Upper lobe of right lung (tissue), 1 donor: Measurements from ENCODE around the gene QSOX1. TPM values are rescaled to one million over a fixed set of nuclear protein-coding genes. Genes with fewer than 3 reads are reported as not detected.

Experiments used
- ATAC-seq: fragments of 200-7000 bp; cut with Tn5 transposase; one replicate; pipeline ENCODE4 v1.9.1; 2020; ENCODE audit warnings: mild to moderate bottlenecking, moderate library complexity
- DNase-seq: peaks from one replicate; pipeline ENCODE4 v3.0.0-alpha.2; 2020
- H3K27ac ChIP-seq: fragments of 200-600 bp; one replicate; pipeline ENCODE4 v1.8.0; 2022
- H3K27me3 ChIP-seq: fragments of 200-600 bp; one replicate; pipeline ENCODE4 v1.8.0; 2022; ENCODE audit warnings: mild to moderate bottlenecking
- H3K36me3 ChIP-seq: fragments of 200-600 bp; one replicate; pipeline ENCODE4 v1.8.0; 2022
- H3K4me1 ChIP-seq: fragments of 200-600 bp; one replicate; pipeline ENCODE4 v1.8.0; 2022
- H3K4me3 ChIP-seq: fragments of 200-600 bp; one replicate; pipeline ENCODE4 v1.8.0; 2022; ENCODE audit warnings: mild to moderate bottlenecking
- H3K9me3 ChIP-seq: fragments of 200-600 bp; one replicate; pipeline ENCODE4 v1.8.0; 2022
- intact Hi-C: fragments of 100-400 bp; cut with DNase I; formaldehyde crosslinking; loops from one replicate; pipeline ENCODE4 v1.11.0; 2022
- total RNA-seq: library from RNA; stranded (reverse); fragmentation: NEBNext Ultra II Directional; extraction: Animal tissue kit (Norgen Biotek cat#: 25700); gene quantifications from one replicate; pipeline ENCODE4 v1.2.1, GENCODE V29; 2021
- TF ChIP-seq, protein P1 (sequence below): fragments of 200-600 bp; IDR thresholded peaks from one replicate; pipeline ENCODE4 v1.8.0; 2022; ENCODE audit warnings: antibody characterized with exemption
- donor health status: DM: no; HTN: yes; CAD: no; lungs with severe emphysema.

Gene QSOX1
- total RNA-seq, 1 donor from 2014 or later: 275 TPM

DNA sequence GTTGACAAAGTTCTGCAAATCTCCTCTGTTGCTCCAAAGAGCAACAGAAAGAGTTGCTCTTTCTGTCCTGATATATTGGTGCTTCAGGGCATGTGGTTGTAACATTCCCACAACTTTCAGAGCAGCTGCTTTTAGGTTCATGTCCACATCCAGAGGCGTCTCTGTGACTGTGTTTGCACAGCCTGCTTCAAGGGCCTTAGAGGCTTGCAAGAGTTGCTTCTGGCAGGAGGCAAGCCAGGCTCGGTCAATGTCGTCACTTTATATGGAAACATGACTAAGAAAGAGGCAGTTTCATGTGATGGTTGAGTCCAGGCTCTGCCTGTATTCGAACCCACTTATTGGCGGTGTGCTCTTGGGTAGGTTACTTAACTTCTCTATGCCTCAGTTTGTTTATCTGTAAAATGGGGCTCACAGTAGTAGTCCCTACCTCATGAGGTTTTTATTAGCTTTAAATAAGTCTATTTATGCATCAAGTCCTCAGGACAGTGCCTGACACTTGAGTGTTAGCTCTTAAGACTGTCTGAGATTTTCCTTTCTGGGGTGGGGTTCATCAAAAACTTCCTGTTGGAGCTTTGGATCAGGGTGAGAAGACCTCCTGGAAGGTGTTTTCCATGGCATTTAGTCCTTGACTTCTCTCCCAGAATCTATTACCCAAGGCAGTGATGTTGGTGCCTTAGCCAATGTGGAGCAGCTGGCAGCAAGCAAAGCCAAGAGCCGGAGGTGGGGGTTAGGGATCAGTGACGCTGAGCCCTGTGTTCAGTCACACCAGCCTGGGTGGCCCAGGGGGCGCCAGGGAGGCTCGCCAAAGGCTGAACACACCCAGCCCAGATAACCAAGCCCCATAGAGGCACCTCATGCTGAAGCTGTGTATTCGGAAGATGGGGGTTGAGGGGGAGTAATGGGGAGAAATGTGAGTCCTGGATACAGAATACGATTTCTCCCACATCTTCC, 94.3 kb downstream of the QSOX1 start:
- peak; percentile 55 for DNase-seq
- intact Hi-C loops: no loop called here
- H3K4me1 ChIP-seq: no peaks in the 10 kb centered on the region

DNA sequence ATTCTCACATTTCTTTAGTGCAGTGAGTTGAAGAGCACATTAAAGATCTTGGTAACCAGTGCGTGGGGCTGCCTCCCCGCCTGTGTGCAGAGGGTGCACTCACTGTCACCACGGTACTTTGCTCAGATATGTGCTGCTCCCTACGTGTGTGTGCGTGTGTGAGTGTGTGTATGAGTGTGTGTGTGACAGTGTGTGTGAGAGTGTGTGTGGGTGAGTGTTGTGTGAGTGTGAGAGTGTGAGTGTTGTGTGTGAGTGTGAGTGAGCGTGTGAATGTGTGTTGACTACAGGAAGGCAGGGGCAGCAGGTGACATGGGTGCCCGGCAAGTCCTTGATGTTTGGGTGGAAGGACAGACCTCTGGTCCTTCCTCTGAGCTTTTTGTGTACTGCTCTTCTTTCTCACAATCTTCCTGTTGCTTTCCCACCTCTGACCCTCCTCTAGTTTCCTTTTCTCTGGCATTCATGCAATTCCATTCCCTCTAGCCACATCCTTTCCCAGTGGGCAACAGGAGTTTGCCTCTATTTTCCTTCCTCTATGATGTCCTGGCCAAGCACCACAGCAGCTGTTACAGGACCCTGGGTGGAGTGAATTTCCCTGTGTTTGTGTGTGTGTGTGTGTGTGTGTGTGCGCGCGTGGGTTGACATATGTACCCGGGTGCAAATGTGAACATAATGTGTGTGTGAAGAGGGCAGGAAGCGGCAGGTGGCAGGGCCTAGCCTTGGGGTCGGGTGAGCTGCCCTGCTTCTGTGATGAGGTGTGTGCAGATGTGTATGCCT, 95.2 kb downstream of the QSOX1 start:
- Histone ChIP-seq H3K9me3 (no peaks in the 10 kb centered on the region), H3K36me3 (no peaks in the 10 kb centered on the region), H3K4me3 (no peak overlapping the region), H3K4me1 (no peaks in the 10 kb centered on the region), H3K27me3 (peaks cover 15% of the 10 kb centered on the region), H3K27ac (no peak overlapping the region)
- TF ChIP-seq, protein P1, sequence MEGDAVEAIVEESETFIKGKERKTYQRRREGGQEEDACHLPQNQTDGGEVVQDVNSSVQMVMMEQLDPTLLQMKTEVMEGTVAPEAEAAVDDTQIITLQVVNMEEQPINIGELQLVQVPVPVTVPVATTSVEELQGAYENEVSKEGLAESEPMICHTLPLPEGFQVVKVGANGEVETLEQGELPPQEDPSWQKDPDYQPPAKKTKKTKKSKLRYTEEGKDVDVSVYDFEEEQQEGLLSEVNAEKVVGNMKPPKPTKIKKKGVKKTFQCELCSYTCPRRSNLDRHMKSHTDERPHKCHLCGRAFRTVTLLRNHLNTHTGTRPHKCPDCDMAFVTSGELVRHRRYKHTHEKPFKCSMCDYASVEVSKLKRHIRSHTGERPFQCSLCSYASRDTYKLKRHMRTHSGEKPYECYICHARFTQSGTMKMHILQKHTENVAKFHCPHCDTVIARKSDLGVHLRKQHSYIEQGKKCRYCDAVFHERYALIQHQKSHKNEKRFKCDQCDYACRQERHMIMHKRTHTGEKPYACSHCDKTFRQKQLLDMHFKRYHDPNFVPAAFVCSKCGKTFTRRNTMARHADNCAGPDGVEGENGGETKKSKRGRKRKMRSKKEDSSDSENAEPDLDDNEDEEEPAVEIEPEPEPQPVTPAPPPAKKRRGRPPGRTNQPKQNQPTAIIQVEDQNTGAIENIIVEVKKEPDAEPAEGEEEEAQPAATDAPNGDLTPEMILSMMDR: no peak
- intact Hi-C loops: loop anchor here (10.0 kb wide), 1 partner anchor 215 kb away; no protein-coding TSS in a partner anchor
- no peak for ATAC-seq
- peak; percentile 32 for DNase-seq

More for the DNA sequence above, 94.3 kb downstream of the QSOX1 start:
- Histone ChIP-seq H3K36me3 (no peaks in the 10 kb centered on the region), H3K27ac (no peak overlapping the region), H3K9me3 (no peaks in the 10 kb centered on the region), H3K4me3 (no peak overlapping the region), H3K27me3 (peaks cover 6% of the 10 kb centered on the region)
- TF ChIP-seq, protein P1: no peak
- ATAC-seq: peak; percentile 66

DNA sequence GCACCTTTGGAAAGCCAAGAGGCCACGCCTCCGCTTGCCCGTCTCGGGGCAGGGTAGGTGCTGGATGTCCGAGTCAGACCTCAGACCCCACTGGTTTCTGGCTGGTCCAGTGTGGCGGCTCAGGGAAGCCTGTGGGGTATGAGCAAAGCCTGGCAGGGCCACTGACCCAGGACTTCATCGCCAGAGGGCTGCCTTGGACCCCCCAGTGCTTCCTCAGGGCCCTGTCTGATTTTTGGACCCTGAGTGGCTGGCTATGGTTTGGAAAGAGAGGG, 95.8 kb downstream of the QSOX1 start:
- Histone ChIP-seq H3K4me1 (no peaks in the 10 kb centered on the region), H3K4me3 (no peak overlapping the region), H3K27ac (no peak overlapping the region), H3K36me3 (no peaks in the 10 kb centered on the region), H3K27me3 (peaks cover 20% of the 10 kb centered on the region), H3K9me3 (no peaks in the 10 kb centered on the region)
- intact Hi-C loops: loop anchor here (10.0 kb wide), 1 partner anchor 214 kb away; no protein-coding TSS in a partner anchor
- ATAC-seq (no peak), DNase-seq (peak; percentile 58)
- TF ChIP-seq, protein P1: no peak

DNA sequence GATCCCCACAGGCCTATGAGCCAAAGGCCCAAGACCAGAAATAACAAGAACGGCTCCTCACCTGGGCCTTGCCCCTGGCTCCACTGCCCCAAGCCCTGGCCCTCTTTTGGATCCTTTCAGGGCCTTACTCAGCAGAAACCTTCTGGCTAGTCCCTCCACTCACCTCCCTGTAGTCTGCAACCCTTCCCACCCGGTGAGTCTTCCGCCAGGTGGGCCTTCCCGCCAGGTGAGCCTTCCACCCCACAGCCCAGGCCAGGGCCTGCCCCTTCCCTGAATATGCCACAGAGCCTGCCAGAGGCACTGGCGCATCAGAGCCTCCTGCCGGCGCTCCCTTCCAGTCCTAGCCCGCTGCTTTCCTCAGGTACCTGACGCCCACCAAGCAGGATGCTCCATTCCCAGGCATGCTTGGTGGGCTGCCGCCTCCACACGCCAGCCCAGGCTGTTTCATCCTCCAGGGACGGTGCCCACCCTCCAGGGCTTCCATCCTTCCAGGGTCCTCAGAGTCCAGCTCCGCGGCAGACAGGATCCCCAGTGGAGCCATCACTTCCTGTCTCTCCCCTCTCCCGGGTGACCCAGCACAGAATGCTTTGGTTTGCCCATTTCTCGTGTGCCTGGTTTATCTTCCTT, 96.3 kb downstream of the QSOX1 start:
- ATAC-seq: no peak
- no peak overlapping the region for H3K4me3 ChIP-seq
- intact Hi-C loops: loop anchor here (10.0 kb wide), 1 partner anchor 214 kb away; no protein-coding TSS in a partner anchor
- no peaks in the 10 kb centered on the region for H3K9me3 ChIP-seq
- no peak overlapping the region for H3K27ac ChIP-seq
- H3K27me3 ChIP-seq: peaks cover 21% of the 10 kb centered on the region
- H3K36me3 ChIP-seq: no peaks in the 10 kb centered on the region
- H3K4me1 ChIP-seq: no peaks in the 10 kb centered on the region
- peak; percentile 60 for DNase-seq
- TF ChIP-seq, protein P1: no peak

DNA sequence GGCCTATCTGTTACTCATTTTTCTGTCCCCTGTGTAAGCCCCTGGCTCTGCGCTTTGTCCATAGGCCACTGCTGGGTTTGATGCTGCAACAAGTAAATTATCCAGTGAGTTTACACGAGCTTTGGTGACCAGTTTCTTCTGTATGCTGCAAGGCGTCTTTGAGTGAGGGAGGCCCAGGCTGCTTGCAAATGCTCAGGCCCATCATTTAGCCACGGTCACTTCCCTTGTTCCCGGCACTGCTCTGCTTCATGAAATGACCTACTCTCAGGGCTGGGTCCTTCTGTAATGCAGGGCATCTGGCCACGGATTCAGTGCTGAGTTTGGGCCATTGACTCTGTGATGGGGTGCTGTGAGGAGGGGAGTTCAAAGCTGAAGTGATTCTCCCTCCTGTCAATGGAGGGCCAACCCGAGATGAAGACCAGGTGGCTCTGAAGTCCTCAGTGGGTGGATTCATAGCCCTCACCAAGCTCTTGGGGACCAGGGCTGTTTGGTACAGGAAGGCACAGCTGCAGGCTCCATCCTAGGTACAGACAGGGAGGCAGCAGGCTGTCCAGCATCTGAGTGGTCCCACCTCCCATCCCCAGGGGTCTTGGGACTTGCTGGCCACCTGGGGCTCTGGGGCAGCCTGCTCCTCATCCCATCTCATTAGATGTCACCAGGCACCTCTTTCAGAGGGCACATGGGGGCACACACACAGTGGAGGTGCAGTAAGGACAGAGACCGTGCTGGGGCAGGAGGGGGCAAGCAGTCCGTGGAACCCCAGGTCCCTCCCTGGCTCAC, 97.0 kb downstream of the QSOX1 start:
- Histone ChIP-seq H3K27me3 (peaks cover 24% of the 10 kb centered on the region), H3K36me3 (no peaks in the 10 kb centered on the region), H3K4me3 (no peak overlapping the region), H3K27ac (no peak overlapping the region), H3K9me3 (no peaks in the 10 kb centered on the region), H3K4me1 (no peaks in the 10 kb centered on the region)
- ATAC-seq: no peak
- DNase-seq: peak; percentile 20
- TF ChIP-seq, protein P1: no peak
- intact Hi-C loops: loop anchor here (10.0 kb wide), 1 partner anchor 213 kb away; no protein-coding TSS in a partner anchor
